Esophagus muscularis mucosa (tissue), 4 donors: ENCODE results near the gene ZNF81. TPM values are rescaled to one million over a fixed set of nuclear protein-coding genes. Genes with fewer than 3 reads are reported as not detected.
"Not testable (repeated sequence)": the region's sequence is repeated elsewhere in the genome, so short reads cannot be mapped to it uniquely, and the experiment has no call there.

Experiments
- DNase-seq: peaks from one replicate; pipeline ENCODE4 v3.0.0-alpha.2; 2017; ENCODE audit errors: extremely low spot score
- H3K27ac ChIP-seq, 4 donors: fragments of 200-600 bp; sonication (generic); replicated peaks in 1 of 4; 1 replicate in 3 of 4; 2 replicates in 1 of 4; pipeline ENCODE4 v1.5.1; 2016 to 2019; ENCODE audit warnings: mild to moderate bottlenecking in 1 of 4
- H3K27me3 ChIP-seq, 4 donors: fragments of 200-600 bp; sonication (generic); one replicate each; pipeline versions ENCODE4 v1.5.1 to v1.6.0; 2016 to 2019
- H3K36me3 ChIP-seq, 4 donors: fragments of 200-600 bp; sonication (generic); one replicate each; pipeline ENCODE4 v1.5.1; 2016 to 2019
- H3K4me1 ChIP-seq, 4 donors: fragments of 200-600 bp; sonication (generic); one replicate each; pipeline ENCODE4 v1.5.1; 2016 to 2019
- H3K4me3 ChIP-seq, 4 donors: fragments of 200-600 bp; sonication (generic); 1 replicate in 2 of 4; 2 replicates in 2 of 4; pipeline ENCODE4 v1.5.1; 2016 to 2019; ENCODE audit warnings: mild to moderate bottlenecking in 4 of 4, moderate library complexity in 1 of 4
- H3K9me3 ChIP-seq, 4 donors: fragments of 200-600 bp; sonication (generic); 1 replicate in 3 of 4; 2 replicates in 1 of 4; pipeline ENCODE4 v1.5.1; 2016 to 2019
- CTCF ChIP-seq, 3 experiments: fragments of 200-600 bp in 2 of 3; fragments of 450-650 bp in 1 of 3; sonication (generic) in 2 of 3; IDR thresholded peaks; one replicate each; pipeline ENCODE4 v1.5.1; 2017 to 2019; ENCODE audit warnings: antibody characterized with exemption in 3 of 3, mild to moderate bottlenecking in 2 of 3, moderate library complexity in 1 of 3
- EP300 ChIP-seq: sonication (generic); formaldehyde crosslinking; IDR thresholded peaks from one replicate; pipeline ENCODE4 v1.6.1; 2017; ENCODE audit warnings: antibody characterized with exemption
- POLR2A ChIP-seq: fragments of 450-650 bp; IDR thresholded peaks from one replicate; pipeline ENCODE4 v1.6.1; 2017; ENCODE audit warnings: antibody characterized with exemption, moderate library complexity, mild to moderate bottlenecking, low read depth
- POLR2AphosphoS5 ChIP-seq, 2 donors: sonication (generic); formaldehyde crosslinking; IDR thresholded peaks; one replicate each; pipeline ENCODE4 v1.6.1; 2017; ENCODE audit warnings: antibody characterized with exemption in 2 of 2
- WGBS: methylation state at CpG from one replicate; pipeline ENCODE4 v1.1.5; 2018; 5-methylcytosine and 5-hydroxymethylcytosine counted together
- intact Hi-C: fragments of 100-400 bp; cut with DNase I; formaldehyde crosslinking; loops from one replicate; pipeline ENCODE4 v1.15.1; 2023
- total RNA-seq, 4 donors: library from RNA; depleted of rRNA; stranded (reverse); fragments of >200 nt; gene quantifications; one replicate each; pipeline versions ENCODE4 v1.1.0 to v1.2.1, GENCODE V29; 2016

Gene ZNF81
- total RNA-seq, 4 donors from 2014 or later: 4.8 to 12.6 (median 5.5) TPM

- no peak for DNase-seq
- WGBS: 79% methylated on average over 1 of the region's 1 CpG
- Histone ChIP-seq H3K27ac (no peak overlapping the region), H3K4me3 (no peak overlapping the region), H3K36me3 (peaks cover 0 to 17% (median 10%) of the 10 kb centered on the region in 4 donors), H3K27me3 (no peaks in the 10 kb centered on the region), H3K9me3 (peaks cover 0 to 45% (median 4%) of the 10 kb centered on the region in 4 donors), H3K4me1 (no peaks in the 10 kb centered on the region)
- TF ChIP-seq POLR2AphosphoS5 (IDR thresholded peaks at IDR 0.05) (no peak), POLR2A (no peak), EP300 (no peak)
- intact Hi-C loops: no loop called here
Observed at GRCh38 chrX:47918274-47918673, 81.6 kb downstream of the ZNF81 start.

GRCh38 chrX:47927212-47927611, 90.5 kb downstream of the ZNF81 start:
- intact Hi-C loops: no loop called here
- 85% methylated on average over 2 of the region's 2 CpGs for WGBS

DNA sequence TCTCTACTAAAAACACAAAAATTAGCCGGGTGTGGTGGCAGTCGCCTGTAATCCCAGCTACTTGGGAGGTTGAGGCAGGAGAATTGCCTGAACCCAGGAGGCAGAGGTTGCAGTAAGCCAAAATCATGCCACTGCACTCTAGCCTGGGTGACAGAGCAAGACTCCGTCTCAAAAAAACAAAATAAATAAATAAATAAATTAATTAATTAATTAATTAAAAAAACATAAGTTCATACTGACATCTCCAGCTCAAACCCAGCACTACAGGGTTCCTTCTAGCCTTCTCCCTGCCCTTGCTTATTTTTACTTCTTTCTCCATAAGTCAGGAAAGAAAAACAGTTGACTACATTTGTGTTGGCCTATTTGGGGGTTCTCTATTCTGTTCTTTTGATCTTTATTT, 95.3 kb downstream of the ZNF81 start:
- H3K36me3 ChIP-seq, H3K9me3 ChIP-seq, H3K4me3 ChIP-seq, H3K27me3 ChIP-seq, DNase-seq, H3K27ac ChIP-seq, H3K4me1 ChIP-seq, intact Hi-C loops: not testable (repeated sequence)
- WGBS: 82% methylated on average over 3 of the region's 3 CpGs

More at GRCh38 chrX:47927212-47927611, 90.5 kb downstream of the ZNF81 start:
- Histone ChIP-seq H3K4me3 (no peak overlapping the region), H3K9me3 (no peaks in the 10 kb centered on the region), H3K27ac (no peak overlapping the region), H3K4me1 (no peaks in the 10 kb centered on the region), H3K36me3 (no peaks in the 10 kb centered on the region), H3K27me3 (no peaks in the 10 kb centered on the region)
- no peak for TF ChIP-seq EP300
- TF ChIP-seq POLR2AphosphoS5 (IDR thresholded peaks at IDR 0.05): no peak
- no peak for TF ChIP-seq POLR2A
- no peak for TF ChIP-seq CTCF (IDR thresholded peaks at IDR 0.05)
- no peak for DNase-seq

GRCh38 chrX:47933946-47934345, 97.2 kb downstream of the ZNF81 start:
- no peaks in the 10 kb centered on the region for H3K4me1 ChIP-seq
- no peak overlapping the region for H3K27ac ChIP-seq
- no peaks in the 10 kb centered on the region for H3K36me3 ChIP-seq
- intact Hi-C loops: no loop called here
- no peak overlapping the region for H3K4me3 ChIP-seq
- H3K9me3 ChIP-seq: peaks cover 0 to 8% (median 0%) of the 10 kb centered on the region in 4 donors
- DNase-seq: no peak
- 53% methylated on average over 5 of the region's 5 CpGs for WGBS
- TF ChIP-seq POLR2A: no peak
- TF ChIP-seq EP300: no peak
- TF ChIP-seq CTCF (IDR thresholded peaks at IDR 0.05): no peak
- no peak for TF ChIP-seq POLR2AphosphoS5 (IDR thresholded peaks at IDR 0.05)
- H3K27me3 ChIP-seq: no peaks in the 10 kb centered on the region

GRCh38 chrX:47936224-47936939, 99.7 kb downstream of the ZNF81 start:
- Histone ChIP-seq H3K4me1 (no peaks in the 10 kb centered on the region), H3K9me3 (peaks cover 0 to 8% (median 0%) of the 10 kb centered on the region in 4 donors), H3K27me3 (no peaks in the 10 kb centered on the region), H3K27ac (no peak overlapping the region), H3K36me3 (no peaks in the 10 kb centered on the region), H3K4me3 (no peak overlapping the region)
- no peak for DNase-seq
- no peak for TF ChIP-seq EP300
- TF ChIP-seq POLR2AphosphoS5 (IDR thresholded peaks at IDR 0.05): no peak
- no peak for TF ChIP-seq POLR2A
- TF ChIP-seq CTCF (IDR thresholded peaks at IDR 0.05): no peak
- intact Hi-C loops: no loop called here
- 55% methylated on average over 15 of the region's 15 CpGs for WGBS

DNA sequence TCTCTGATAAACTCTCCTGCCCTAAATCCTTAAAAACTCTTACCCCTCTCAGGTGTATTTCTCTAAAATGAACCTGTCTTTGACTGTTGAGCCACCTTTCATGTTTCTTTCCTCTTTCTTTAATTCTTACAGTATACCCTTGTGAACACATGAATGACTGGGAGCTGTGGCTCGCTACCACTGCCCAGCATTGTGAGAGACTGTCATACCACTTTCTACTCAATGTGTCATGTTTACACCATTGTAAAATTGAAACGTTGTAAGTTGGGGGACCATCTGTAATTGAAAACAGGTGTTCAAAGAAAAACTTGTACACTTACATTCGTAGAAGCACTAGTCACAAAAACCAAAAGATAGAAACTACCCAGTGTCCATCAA, 100.2 kb downstream of the ZNF81 start:
- TF ChIP-seq EP300: no peak
- no peak for TF ChIP-seq POLR2A
- TF ChIP-seq CTCF (IDR thresholded peaks at IDR 0.05): no peak
- TF ChIP-seq POLR2AphosphoS5 (IDR thresholded peaks at IDR 0.05): no peak
- peaks cover 0 to 9% (median 0%) of the 10 kb centered on the region in 4 donors for H3K9me3 ChIP-seq
- intact Hi-C loops: no loop called here

More for the DNA sequence above, 100.2 kb downstream of the ZNF81 start:
- 64% methylated on average over 3 of the region's 3 CpGs for WGBS
- no peaks in the 10 kb centered on the region for H3K27me3 ChIP-seq
- H3K4me3 ChIP-seq: no peak overlapping the region
- no peaks in the 10 kb centered on the region for H3K36me3 ChIP-seq
- H3K4me1 ChIP-seq: no peaks in the 10 kb centered on the region
- H3K27ac ChIP-seq: no peak overlapping the region
- no peak for DNase-seq
